ENCODE measurements around the gene OR6C65.

- no peak for TF ChIP-seq POLR2A (IDR thresholded peaks at IDR 0.05)
- no peak for TF ChIP-seq CTCF (IDR thresholded peaks at IDR 0.05)
Observed at GRCh38 chr12:55407866-55408265, 7.5 kb downstream of the OR6C65 start.

All from uterus (tissue), 2 donors.